ENCODE data around the gene ITPK1. TPM values are rescaled to one million over a fixed set of nuclear protein-coding genes. Genes with fewer than 3 reads are reported as not detected.
"Not testable (repeated sequence)": the region's sequence is repeated elsewhere in the genome, so short reads cannot be mapped to it uniquely, and the experiment has no call there.

ITPK1 gene
- total and polyA plus RNA-seq, 12 donors = 47.1 to 152 (median 92.7) TPM

DNA sequence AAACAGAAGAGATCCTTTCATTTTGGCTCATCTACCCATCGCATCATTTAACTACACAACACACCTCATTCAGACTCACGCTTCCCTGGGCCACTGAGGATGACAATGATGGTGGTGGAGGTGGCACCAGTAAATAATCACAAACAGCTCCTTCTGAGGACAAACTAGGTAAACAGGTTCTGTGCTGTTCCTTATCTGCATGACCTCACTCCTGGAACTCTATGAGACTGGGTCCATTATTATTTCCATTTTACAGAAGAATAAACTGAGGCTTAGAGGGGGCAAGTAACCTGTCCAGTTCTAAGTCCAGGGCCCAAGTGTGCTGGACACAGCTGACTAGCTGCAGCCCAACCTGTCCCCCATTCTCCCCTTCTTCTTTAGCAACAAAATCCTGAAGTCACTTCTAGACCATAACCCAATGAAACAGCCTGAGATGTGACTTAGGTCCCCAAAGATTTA, 50.4 kb downstream of the ITPK1 start:
- Histone ChIP-seq H3K27ac (peak overlapping the region in 8 of 10 donors; percentile 31 to 63 (median 44)), H3K4me1 (peaks cover 17 to 75% (median 61%) of the 10 kb centered on the region in 9 donors), H3K9me3 (no peaks in the 10 kb centered on the region), H3K36me3 (peaks cover 0 to 4% (median 0%) of the 10 kb centered on the region in 9 donors), H3K4me3 (no peak overlapping the region), H3K27me3 (no peaks in the 10 kb centered on the region)
- no peak for TF ChIP-seq CTCF (IDR thresholded peaks at IDR 0.05)
- DNase-seq (no peak), ATAC-seq (no peak)
- 85 to 94% methylated on average over 2 of the region's 2 CpGs for WGBS, 2 donors
- intact Hi-C loops (cut with DNase I) = loop anchor here in 2 of 10 donors (5.0 kb wide), 1 partner anchor 47 kb away; no protein-coding TSS in a partner anchor

DNA sequence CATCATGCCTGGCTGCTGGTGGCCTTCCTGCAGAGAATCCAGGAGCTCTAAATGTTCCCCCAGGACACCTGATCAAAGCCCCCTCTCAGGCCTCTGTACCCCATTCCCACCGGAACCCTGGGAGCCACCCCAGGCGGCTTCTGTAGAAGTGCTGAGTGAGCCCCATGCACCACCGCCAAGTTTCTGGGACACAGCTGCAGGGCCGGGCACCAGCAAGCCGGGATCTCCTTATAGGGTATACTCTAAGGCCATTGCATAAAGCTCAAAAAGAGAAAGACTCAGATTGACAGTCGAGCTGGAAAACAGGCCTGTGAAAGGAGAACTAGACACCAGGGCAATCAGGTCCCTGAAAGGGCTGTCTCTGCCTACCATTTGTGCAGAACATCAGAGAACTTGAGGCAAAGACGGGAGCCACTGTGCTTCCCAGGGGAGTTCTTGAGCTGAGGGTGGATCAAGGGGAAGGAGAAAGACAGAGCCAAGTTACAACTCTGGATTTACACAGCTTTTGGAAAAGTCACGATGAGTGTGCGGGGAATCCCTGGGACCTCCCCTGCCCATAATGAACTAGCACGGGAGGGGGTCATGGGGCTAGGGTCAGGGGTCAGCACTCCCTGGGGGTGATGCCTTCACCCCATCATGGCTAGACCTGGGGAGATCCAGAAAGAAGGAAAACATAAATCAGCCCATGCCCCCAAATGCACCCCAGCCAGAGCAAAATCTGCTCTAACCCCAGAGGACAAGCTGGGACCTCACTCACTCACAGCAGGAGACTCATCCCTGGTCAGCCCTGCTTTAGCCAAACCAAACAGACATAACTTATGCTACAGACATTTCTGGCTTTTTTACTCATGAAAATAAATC, 51.1 kb downstream of the ITPK1 start:
- peak; percentile 40 to 47 for DNase-seq
- peak; percentile 31 to 73 (median 60) for ATAC-seq
- no peaks in the 10 kb centered on the region for H3K9me3 ChIP-seq
- H3K4me3 ChIP-seq = no peak overlapping the region
- intact Hi-C loops (cut with DNase I) = loop anchor here in 2 of 10 donors (5.0 kb wide), 1 partner anchor 48 kb away; no protein-coding TSS in a partner anchor
- H3K36me3 ChIP-seq = peaks cover 0 to 4% (median 0%) of the 10 kb centered on the region in 9 donors
- WGBS, 2 donors = 49 to 55% methylated on average over 10 of the region's 10 CpGs
- peaks cover 17 to 82% (median 67%) of the 10 kb centered on the region in 9 donors for H3K4me1 ChIP-seq
- TF ChIP-seq CTCF (IDR thresholded peaks at IDR 0.05) = no peak
- no peaks in the 10 kb centered on the region for H3K27me3 ChIP-seq
- peak overlapping the region in 9 of 10 donors; percentile 31 to 63 (median 44) for H3K27ac ChIP-seq

GRCh38 chr14:93063393-93063792, 52.3 kb downstream of the ITPK1 start:
- no peak for TF ChIP-seq CTCF (IDR thresholded peaks at IDR 0.05)

DNA sequence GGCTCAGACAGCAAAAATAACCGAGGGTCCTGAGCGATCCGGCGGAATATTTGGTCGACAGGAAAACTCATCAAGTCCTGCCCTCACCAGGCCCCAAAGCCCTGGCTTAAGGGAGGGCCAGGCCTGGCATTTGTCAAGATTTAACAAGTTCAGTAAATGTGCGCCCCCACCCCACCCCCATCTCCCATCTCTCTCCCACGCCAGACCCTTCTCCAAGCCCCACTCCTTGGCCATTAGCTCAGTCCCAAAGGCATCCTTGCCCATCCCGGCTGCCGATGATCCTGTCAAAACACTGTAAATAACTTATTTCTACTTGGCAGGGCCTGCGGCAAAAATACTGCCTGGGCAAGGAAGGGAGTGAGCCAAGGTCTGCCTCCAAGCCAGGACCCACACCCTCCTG, 52.8 kb downstream of the ITPK1 start:
- no peak for TF ChIP-seq CTCF (IDR thresholded peaks at IDR 0.05)
- no peaks in the 10 kb centered on the region for H3K9me3 ChIP-seq
- H3K27ac ChIP-seq = peak overlapping the region in 5 of 10 donors; percentile 7 to 59 (median 10)
- H3K4me3 ChIP-seq = no peak overlapping the region
- peaks cover 17 to 73% (median 55%) of the 10 kb centered on the region in 9 donors for H3K4me1 ChIP-seq
- intact Hi-C loops (cut with DNase I) = no loop called here
- ATAC-seq = no peak
- DNase-seq = no peak
- H3K36me3 ChIP-seq = peaks cover 0 to 4% (median 0%) of the 10 kb centered on the region in 9 donors
- no peaks in the 10 kb centered on the region for H3K27me3 ChIP-seq
- 90 to 93% methylated on average over 10 of the region's 10 CpGs for WGBS, 2 donors

More at GRCh38 chr14:93063393-93063792, 52.3 kb downstream of the ITPK1 start:
- Histone ChIP-seq H3K27ac (peak overlapping the region in 8 of 10 donors; percentile 8 to 63 (median 44)), H3K9me3 (no peaks in the 10 kb centered on the region), H3K27me3 (no peaks in the 10 kb centered on the region), H3K4me3 (no peak overlapping the region), H3K36me3 (peaks cover 0 to 4% (median 0%) of the 10 kb centered on the region in 9 donors), H3K4me1 (peaks cover 17 to 76% (median 60%) of the 10 kb centered on the region in 9 donors)
- intact Hi-C loops (cut with DNase I) = no loop called here
- ATAC-seq = no peak
- no peak for DNase-seq
- 94 to 95% methylated on average over 5 of the region's 5 CpGs for WGBS, 2 donors

- DNase-seq; H3K4me3 ChIP-seq; H3K9me3 ChIP-seq; intact Hi-C loops (cut with DNase I); H3K27me3 ChIP-seq; ATAC-seq; H3K36me3 ChIP-seq: not testable (repeated sequence)
- Histone ChIP-seq H3K27ac (peak overlapping the region in 1 of 10 donors; percentile 40), H3K4me1 (peaks cover 17 to 80% (median 60%) of the 10 kb centered on the region in 9 donors)
- 89 to 93% methylated on average over 12 of the region's 12 CpGs for WGBS, 2 donors
Measured at GRCh38 chr14:93062013-93062412, 53.7 kb downstream of the ITPK1 start.

Data from heart right ventricle (tissue), 16 donors.